T-helper 2 cell (primary cell): Measurements from ENCODE around the gene LIMK2.
A peak's percentile ranks its signal among the peaks of the same experiment; 100 is the strongest.
"Not testable (repeated sequence)": the region's sequence is repeated elsewhere in the genome, so short reads cannot be mapped to it uniquely, and the experiment has no call there.

Experiments
- DNase-seq, 5 experiments: peaks; one replicate each; pipeline versions ENCODE4 v3.0.0 to v3.0.0-alpha.2; 2012 to 2022

The LIMK2 gene

DNA sequence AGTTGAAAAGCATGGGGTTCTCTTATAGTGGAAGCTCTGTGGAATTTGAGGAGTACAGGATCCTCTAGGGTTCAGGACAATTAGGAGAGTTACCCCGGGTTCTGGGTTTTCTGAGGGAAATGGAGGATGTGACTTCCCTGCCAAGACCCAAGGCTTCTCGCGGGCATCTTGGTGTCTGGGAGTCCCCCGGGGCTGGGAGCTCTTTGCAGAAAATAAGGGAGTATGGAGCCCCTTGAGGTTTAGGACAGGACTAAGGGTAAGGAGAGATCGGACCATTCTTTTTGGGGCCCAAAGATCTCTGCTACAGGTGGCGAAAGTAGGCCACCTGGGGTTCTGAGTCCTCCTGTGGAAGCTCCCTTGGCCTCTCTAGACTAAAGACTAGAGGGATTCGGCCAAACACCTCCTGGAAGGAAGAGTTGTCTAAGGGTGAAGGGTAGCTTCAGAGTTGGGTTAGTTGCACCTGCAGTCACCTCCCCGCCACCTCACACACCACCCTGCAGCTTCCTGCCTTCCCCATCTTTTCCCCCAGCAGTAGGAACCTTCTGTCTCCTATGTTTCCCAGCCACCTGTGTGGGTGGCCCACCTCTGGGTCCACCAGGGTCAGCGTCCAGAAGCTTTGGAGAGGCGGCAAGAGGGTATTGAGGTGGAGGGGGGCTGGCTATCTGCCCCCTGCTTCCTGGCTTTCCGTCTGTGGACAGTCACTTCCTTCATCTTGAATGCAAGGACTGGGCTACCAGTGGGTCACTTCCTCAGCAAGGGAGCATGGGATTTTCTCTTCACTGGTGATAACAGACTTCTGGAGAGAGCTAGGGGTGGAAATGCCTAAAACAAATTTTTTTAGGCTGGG, 908 bp downstream of the LIMK2 start:
- peak in 1 of 5 experiments; percentile 19 for DNase-seq

- no peak for DNase-seq
Observed at GRCh38 chr22:31215018-31215535, 3.0 kb downstream of the LIMK2 start.

GRCh38 chr22:31218565-31219262, 6.6 kb downstream of the LIMK2 start:
- no peak for DNase-seq

DNA sequence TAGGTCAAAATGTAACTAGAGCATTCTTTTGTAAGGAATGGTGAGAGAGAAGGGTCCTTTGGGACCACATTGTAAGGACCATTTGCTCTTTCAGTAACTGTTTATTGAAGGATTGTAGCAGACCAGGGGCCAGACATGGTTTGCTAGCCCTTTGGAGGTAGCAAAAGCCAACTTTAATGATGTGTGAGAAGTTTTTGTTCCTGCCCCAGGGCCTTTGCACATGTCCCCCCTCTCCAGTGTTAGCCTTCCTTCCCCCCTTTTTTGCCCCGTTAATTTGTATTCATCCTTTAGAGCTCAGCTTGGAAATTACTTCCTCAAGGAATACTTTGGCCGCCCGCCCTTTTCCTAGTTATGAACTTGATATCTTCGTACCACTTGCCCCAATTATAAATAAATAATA, 9.0 kb downstream of the LIMK2 start:
- no peak for DNase-seq

GRCh38 chr22:31222736-31223135, 10.6 kb downstream of the LIMK2 start:
- no peak for DNase-seq

DNA sequence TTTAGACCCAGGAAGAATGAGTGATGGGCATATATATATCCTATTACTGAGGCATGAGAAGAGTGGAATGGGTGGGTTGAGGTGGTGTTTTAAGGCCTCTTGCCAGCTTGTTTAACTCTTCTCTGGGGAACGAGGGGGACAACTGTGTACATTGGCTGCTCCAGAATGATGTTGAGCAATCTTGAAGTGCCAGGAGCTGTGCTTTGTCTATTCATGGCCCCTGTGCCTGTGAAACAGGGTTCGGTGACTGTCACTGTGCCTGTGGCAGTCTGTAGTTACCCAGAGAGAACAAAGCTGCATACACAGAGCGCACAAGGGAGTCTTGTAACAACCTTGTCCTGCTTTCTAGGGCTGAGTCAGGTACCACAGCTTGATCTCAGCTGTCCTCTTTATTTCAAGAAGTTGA, 11.7 kb downstream of the LIMK2 start:
- DNase-seq = no peak

DNA sequence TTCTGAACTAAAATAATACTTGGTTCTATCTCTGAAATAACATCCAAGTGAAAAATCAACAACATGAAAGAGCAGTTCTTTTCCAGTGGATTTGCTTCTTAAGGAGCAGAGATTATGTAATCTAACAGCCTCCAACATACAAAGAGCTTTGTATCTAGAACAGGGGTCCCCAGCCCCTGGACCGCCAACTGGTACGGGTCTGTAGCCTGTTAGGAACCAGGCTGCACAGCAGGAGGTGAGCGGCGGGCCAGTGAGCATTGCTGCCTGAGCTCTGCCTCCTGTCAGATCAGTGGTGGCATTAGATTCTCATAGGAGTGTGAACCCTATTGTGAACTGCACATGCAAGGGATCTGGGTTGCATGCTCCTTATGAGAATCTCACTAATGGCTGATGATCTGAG, 12.6 kb downstream of the LIMK2 start:
- not testable (repeated sequence) for DNase-seq

GRCh38 chr22:31227186-31227585, 15.1 kb downstream of the LIMK2 start:
- DNase-seq = no peak

DNA sequence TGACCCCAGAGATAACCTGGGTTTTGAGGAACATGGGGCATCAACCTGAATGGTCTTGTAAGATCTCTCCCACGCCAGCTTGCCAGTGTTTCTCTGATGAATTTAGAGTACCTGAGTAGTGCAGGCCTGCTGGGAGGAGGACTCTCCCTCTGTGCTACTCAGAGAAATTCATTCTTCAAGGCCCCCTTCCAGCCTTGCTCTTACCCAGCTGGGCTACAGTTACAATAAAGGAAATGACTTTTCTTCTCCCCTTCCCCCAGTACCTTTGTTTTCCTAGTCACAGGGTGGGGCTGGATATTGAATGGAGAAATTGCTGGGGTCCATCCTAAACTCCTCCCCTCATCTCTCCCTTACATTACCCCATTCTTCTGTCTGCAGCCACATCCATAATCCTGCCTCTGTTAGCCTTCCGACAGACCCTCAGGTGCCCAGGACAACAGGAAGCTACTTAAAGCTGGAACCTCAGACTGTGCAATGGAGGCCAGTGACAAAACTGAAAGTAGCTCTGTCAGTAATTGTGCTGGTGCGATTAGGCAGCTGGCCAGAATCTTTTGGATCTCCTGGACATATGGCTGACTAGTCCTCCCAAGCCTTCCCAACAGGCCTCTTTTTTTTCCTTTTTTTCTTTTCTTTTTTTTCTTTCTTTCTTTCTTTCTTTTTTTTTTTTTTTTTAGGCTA, 17.4 kb downstream of the LIMK2 start:
- DNase-seq = peak in 1 of 5 experiments; percentile 41

GRCh38 chr22:31230155-31230870, 18.2 kb downstream of the LIMK2 start:
- DNase-seq = no peak

DNA sequence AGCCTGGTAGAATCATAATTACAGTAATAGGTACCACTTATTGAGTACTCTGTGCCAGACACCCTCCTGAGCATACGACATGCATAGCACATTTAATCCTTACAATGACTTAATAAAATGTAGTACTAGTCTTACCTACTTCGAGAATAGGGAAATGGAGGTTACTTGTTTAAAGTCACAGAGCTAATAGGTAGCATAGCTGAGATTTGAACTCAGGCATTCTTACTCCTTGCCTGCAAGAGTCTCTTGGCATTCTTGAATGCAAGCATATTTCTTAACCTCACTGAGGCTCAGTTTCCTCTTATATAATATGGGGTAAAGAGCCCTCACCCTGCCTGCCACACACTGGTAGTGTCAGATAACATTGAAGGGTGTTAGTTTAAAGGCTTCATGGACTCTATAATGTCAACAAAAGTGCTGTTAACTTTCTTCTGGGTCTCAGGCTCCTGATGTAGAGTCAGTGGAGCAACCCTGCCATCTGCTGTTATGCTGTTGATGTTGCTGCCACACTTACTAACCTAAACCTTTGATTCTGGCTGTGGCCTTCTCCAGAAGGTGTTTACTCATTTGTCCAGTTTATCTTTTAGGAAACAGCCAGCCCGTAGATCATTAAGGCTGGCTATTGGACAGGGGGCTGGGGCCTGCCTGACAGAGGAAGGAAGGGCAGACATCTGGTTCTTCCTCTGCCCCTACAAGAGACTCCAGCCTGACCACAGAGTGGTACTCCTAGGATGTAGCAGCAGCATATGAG, 18.9 kb downstream of the LIMK2 start:
- peak in 4 of 5 experiments; percentile 14 to 73 (median 31) for DNase-seq

DNA sequence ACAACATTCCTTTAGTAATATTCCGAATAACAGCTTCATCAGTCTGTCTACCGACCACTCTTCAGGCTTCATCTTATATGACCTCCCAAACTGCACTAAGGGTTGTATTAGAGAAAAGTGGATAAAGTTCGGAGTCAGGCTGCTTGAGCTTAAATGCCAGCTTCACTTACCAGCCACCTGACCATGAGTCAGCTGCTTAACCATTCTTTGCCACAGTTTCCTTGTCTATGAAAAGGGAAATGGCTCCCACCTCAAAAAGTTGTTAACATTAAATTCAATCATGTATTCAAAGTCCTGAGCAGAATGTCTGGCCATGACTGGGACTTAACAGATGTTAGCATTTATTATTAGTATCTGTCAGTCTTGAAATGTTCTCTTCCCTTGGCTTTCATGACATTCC, 20.9 kb downstream of the LIMK2 start:
- DNase-seq = no peak

- no peak for DNase-seq
Observed at GRCh38 chr22:31235081-31235480, 23.0 kb downstream of the LIMK2 start.

DNA sequence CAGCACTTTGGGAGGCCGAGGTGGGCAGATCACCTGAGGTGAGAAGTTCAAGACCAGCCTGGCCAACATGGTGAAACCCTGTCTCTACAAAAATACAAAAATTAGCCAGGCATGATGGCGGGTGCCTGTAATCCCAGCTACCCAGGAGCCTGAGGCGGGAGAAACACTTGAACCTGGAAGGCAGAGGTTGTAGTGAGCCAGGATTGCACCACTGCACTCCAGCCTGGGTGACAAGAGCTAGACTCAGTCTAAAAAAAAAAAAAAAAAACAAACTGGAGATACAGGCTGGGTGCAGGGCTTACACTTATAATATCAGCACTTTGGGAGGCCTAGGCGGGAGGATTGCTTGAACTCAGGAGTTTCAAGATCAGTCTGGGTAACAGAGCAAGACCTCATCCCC, 23.9 kb downstream of the LIMK2 start:
- not testable (repeated sequence) for DNase-seq

- DNase-seq = peak in 1 of 5 experiments; percentile 57
Observed at GRCh38 chr22:31238057-31238456, 26.0 kb downstream of the LIMK2 start.

GRCh38 chr22:31239771-31240370, 27.8 kb downstream of the LIMK2 start:
- peak in 1 of 5 experiments; percentile 66 for DNase-seq

DNA sequence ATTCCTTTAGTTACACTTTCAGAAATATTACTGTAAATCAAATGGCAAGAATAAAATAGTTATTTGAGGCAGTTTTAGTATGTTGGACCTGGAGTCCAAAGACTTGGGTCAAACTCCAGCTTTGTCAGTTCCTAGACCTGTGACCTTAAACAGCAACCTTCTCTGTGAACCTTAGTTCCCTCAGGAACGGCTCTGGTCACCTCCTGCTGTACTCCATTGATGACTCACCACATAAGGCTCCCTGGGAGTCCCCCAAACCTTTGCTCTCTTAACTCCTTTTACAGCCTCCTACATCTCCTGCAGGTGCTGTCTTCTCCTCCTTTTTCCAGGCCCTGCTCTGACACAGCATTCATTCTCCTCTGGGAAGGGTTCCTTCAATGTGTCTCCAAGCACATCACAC, 29.1 kb downstream of the LIMK2 start:
- DNase-seq = no peak

DNA sequence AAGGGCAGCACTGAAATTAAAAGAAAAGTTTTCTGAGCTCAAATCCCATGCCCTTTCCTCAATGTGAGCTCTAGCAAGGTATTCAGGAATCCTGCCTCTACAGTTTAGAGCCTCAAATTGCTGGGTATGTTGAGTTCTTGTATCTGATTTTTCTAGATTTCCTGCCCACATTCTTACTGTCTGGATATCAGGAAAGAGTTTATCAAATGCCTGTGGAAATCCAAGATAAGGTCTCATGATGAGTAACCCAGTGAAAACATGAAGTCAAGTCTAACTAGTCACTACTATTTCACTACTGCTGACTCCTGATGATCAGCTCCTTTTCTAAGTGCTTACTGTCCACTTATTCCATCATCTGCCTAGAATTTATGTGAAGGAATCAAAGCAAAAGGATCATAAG, 29.8 kb downstream of the LIMK2 start:
- DNase-seq = no peak

- no peak for DNase-seq
Observed at GRCh38 chr22:31243339-31244045, 31.4 kb downstream of the LIMK2 start.

- DNase-seq = no peak
Observed at GRCh38 chr22:31244046-31244942, 32.2 kb downstream of the LIMK2 start.
